Mesenchymal stem cell (in vitro differentiated cells and primary cell): ENCODE measurements around the gene ADAMTSL1.

Source experiments
- DNase-seq: peaks from one replicate; pipeline ENCODE4 v3.0.0-alpha.2; 2013
- H2AFZ ChIP-seq: one replicate; pipeline ENCODE4 v1.6.1; 2013; ENCODE audit warnings: low read depth, mild to moderate bottlenecking, control low read depth, inconsistent platforms, low read length, moderate library complexity
- H2AK5ac ChIP-seq: 2 replicates; pipeline ENCODE4 v1.6.1; 2013; ENCODE audit warnings: low read length, moderate library complexity, mild to moderate bottlenecking, inconsistent platforms; ENCODE audit not compliant: severe bottlenecking
- H2BK120ac ChIP-seq: one replicate; pipeline ENCODE4 v1.6.1; 2013; ENCODE audit warnings: low read depth, mild to moderate bottlenecking, inconsistent platforms, low read length, moderate library complexity
- H2BK12ac ChIP-seq, 2 experiments: one replicate each; pipeline ENCODE4 v1.6.1; 2013; ENCODE audit warnings: inconsistent platforms in 2 of 2, low read length in 2 of 2, mild to moderate bottlenecking in 2 of 2, moderate library complexity in 2 of 2, control low read depth in 1 of 2
- H2BK15ac ChIP-seq: one replicate; pipeline ENCODE4 v1.6.1; 2013; ENCODE audit warnings: mild to moderate bottlenecking, low read depth, inconsistent platforms; ENCODE audit not compliant: poor library complexity, severe bottlenecking
- H2BK5ac ChIP-seq: 2 replicates; pipeline ENCODE4 v1.6.1; 2013; ENCODE audit warnings: low read depth, mild to moderate bottlenecking, low read length, control low read depth, inconsistent platforms; ENCODE audit not compliant: poor library complexity, severe bottlenecking
- H3K14ac ChIP-seq, 2 experiments: one replicate each; pipeline ENCODE4 v1.6.1; 2013; ENCODE audit warnings: inconsistent platforms in 2 of 2, low read length in 2 of 2, control low read depth in 1 of 2, mild to moderate bottlenecking in 1 of 2, moderate library complexity in 1 of 2
- H3K18ac ChIP-seq, 2 experiments: one replicate each; pipeline ENCODE4 v1.6.1; 2013; ENCODE audit warnings: inconsistent platforms in 2 of 2, low read length in 2 of 2, control low read depth in 1 of 2, low read depth in 1 of 2, mild to moderate bottlenecking in 1 of 2
- H3K23ac ChIP-seq, 2 experiments: one replicate each; pipeline ENCODE4 v1.6.1; 2013; ENCODE audit warnings: inconsistent platforms in 2 of 2, low read length in 2 of 2, mild to moderate bottlenecking in 2 of 2, moderate library complexity in 2 of 2, control low read depth in 1 of 2
- H3K27ac ChIP-seq: 2 replicates; pipeline ENCODE4 v1.5.1; 2013; ENCODE audit warnings: mild to moderate bottlenecking, moderate library complexity, low read length, control low read depth, inconsistent platforms; ENCODE audit not compliant: poor library complexity, severe bottlenecking
- H3K27me3 ChIP-seq, 2 experiments: 2 replicates each; pipeline versions ENCODE4 v1.6.1 to v1.7.0; 2013; ENCODE audit warnings: low read length in 2 of 2, mild to moderate bottlenecking in 2 of 2, moderate library complexity in 2 of 2, control low read depth in 1 of 2, inconsistent platforms in 1 of 2; ENCODE audit not compliant: control insufficient read depth in 1 of 2, insufficient read depth in 1 of 2
- H3K36me3 ChIP-seq, 2 experiments: 2 replicates each; pipeline versions ENCODE4 v1.6.1 to v1.7.0; 2013; ENCODE audit warnings: low read length in 2 of 2, control low read depth in 1 of 2, inconsistent platforms in 1 of 2, low read depth in 1 of 2, mild to moderate bottlenecking in 1 of 2; ENCODE audit not compliant: insufficient read depth in 2 of 2, control insufficient read depth in 1 of 2
- H3K4ac ChIP-seq, 2 experiments: one replicate each; pipeline ENCODE4 v1.6.1; 2013; ENCODE audit warnings: inconsistent platforms in 2 of 2, low read length in 2 of 2, mild to moderate bottlenecking in 2 of 2, moderate library complexity in 2 of 2, control low read depth in 1 of 2, low read depth in 1 of 2
- H3K4me1 ChIP-seq: 2 replicates; pipeline ENCODE4 v1.6.1; 2013; ENCODE audit warnings: low read depth, low read length, control low read depth; ENCODE audit not compliant: control insufficient read depth, insufficient read depth
- H3K4me2 ChIP-seq: 2 replicates; pipeline ENCODE4 v1.6.1; 2013; ENCODE audit warnings: low read length, mild to moderate bottlenecking, inconsistent platforms; ENCODE audit not compliant: poor library complexity, severe bottlenecking
- H3K4me3 ChIP-seq, 2 experiments: 2 replicates each; pipeline versions ENCODE4 v1.5.1 to v1.7.0; 2013; ENCODE audit warnings: low read length in 2 of 2, mild to moderate bottlenecking in 2 of 2, control low read depth in 1 of 2, low read depth in 1 of 2; ENCODE audit not compliant: insufficient read depth in 1 of 2
- H3K79me1 ChIP-seq: replicated peaks from 2 replicates; pipeline ENCODE4 v1.6.1; 2013; ENCODE audit warnings: mild to moderate bottlenecking, control low read depth, low read length, inconsistent platforms; ENCODE audit not compliant: poor library complexity, severe bottlenecking
- H3K9ac ChIP-seq: 2 replicates; pipeline ENCODE4 v1.7.0; 2013; ENCODE audit warnings: mild to moderate bottlenecking, low read length, moderate library complexity
- H3K9me3 ChIP-seq: 2 replicates; pipeline ENCODE4 v1.7.0; 2013; ENCODE audit warnings: mild to moderate bottlenecking, low read length; ENCODE audit not compliant: control insufficient read depth
- H4K8ac ChIP-seq: one replicate; pipeline ENCODE4 v1.6.1; 2013; ENCODE audit warnings: inconsistent platforms, mild to moderate bottlenecking, low read length, moderate library complexity
- H4K91ac ChIP-seq: one replicate; pipeline ENCODE4 v1.6.1; 2013; ENCODE audit warnings: mild to moderate bottlenecking, low read length, inconsistent platforms
- WGBS: methylation state at CpG from one replicate; pipeline ENCODE4 v1.1.7; 2013; ENCODE audit warnings: mixed read lengths; 5-methylcytosine and 5-hydroxymethylcytosine counted together

The ADAMTSL1 gene

DNA sequence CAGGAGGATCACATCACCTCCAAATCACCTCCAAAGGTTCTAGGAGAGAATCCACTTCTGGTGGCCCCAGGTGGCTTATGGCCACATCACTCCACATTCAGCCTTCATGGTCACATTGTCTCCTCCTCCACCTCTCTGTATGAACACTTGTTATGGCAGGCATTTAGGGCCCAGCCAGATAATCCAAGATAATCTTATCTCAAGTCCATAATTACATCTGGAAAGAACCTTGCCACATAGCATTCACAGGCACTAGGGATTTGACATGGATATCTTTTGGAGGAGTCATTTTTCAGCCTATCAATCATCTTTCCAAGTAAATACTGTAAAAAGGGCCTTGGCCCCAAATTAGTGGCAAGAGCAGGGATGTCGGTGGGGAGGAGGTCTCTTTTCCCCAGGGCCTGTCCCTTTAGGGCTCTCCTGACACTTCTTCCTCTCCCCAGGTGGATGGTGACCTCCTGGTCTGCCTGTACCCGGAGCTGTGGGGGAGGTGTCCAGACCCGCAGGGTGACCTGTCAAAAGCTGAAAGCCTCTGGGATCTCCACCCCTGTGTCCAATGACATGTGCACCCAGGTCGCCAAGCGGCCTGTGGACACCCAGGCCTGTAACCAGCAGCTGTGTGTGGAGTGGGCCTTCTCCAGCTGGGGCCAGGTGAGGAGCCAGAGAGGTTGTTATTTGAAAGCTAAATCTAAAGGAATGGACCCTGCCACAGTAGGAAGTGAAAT lies 418.2 kb downstream of the ADAMTSL1 start:
- Histone ChIP-seq H2BK12ac (no peak overlapping the region), H4K91ac (no peak overlapping the region), H3K27me3 (no peaks in the 10 kb centered on the region), H3K4ac (no peak overlapping the region), H2BK15ac (no peak overlapping the region), H4K8ac (no peak overlapping the region), H3K4me1 (peaks cover 8% of the 10 kb centered on the region), H3K14ac (no peak overlapping the region), H3K4me2 (no peak overlapping the region), H3K79me1 (no peaks in the 10 kb centered on the region), H3K23ac (no peak overlapping the region), H3K9ac (no peak overlapping the region), H3K18ac (no peak overlapping the region), H2AFZ (no peak overlapping the region), H3K27ac (no peak overlapping the region), H2BK120ac (no peak overlapping the region), H3K36me3 (peaks cover 18 to 99% of the 10 kb centered on the region in 2 experiments), H2AK5ac (no peak overlapping the region), H2BK5ac (no peak overlapping the region), H3K4me3 (no peak overlapping the region), H3K9me3 (peaks cover 44% of the 10 kb centered on the region)
- WGBS = 85% methylated on average over 5 of the region's 5 CpGs
- DNase-seq = no peak

DNA sequence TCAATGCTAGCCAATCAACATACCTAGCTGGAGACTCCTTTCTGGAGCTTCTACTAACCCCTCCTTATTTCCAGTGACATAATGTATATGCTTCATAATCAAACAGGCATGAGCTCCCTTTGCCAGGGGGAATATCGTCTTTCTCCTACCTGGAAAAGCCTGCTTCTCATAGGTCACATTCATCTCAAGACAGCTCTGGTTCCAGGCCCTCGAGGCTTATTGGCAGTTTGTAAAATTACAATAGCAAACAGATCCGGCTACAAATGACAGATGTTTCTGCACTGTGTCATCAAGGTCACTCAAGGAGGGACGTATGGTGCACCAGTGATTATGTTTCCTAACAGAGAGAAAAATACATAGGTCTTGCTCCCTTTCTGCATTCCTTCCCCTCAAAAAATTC lies 419.1 kb downstream of the ADAMTSL1 start:
- H4K91ac ChIP-seq = no peak overlapping the region
- H3K27me3 ChIP-seq = no peaks in the 10 kb centered on the region
- H3K9ac ChIP-seq = no peak overlapping the region
- H2BK5ac ChIP-seq = no peak overlapping the region
- peaks cover 53% of the 10 kb centered on the region for H3K9me3 ChIP-seq
- no peak overlapping the region for H3K4ac ChIP-seq
- WGBS = 69% methylated on average over 4 of the region's 4 CpGs
- H3K79me1 ChIP-seq = no peaks in the 10 kb centered on the region
- no peak overlapping the region for H3K18ac ChIP-seq
- H2BK120ac ChIP-seq = no peak overlapping the region
- H2AFZ ChIP-seq = no peak overlapping the region
- peaks cover 8% of the 10 kb centered on the region for H3K4me1 ChIP-seq
- no peak overlapping the region for H2BK12ac ChIP-seq
- no peak overlapping the region for H2BK15ac ChIP-seq
- no peak overlapping the region for H3K14ac ChIP-seq
- H3K27ac ChIP-seq = no peak overlapping the region
- H3K23ac ChIP-seq = no peak overlapping the region
- peaks cover 21 to 99% of the 10 kb centered on the region in 2 experiments for H3K36me3 ChIP-seq
- H3K4me2 ChIP-seq = no peak overlapping the region
- no peak overlapping the region for H2AK5ac ChIP-seq
- H3K4me3 ChIP-seq = no peak overlapping the region
- DNase-seq = no peak
- no peak overlapping the region for H4K8ac ChIP-seq

DNA sequence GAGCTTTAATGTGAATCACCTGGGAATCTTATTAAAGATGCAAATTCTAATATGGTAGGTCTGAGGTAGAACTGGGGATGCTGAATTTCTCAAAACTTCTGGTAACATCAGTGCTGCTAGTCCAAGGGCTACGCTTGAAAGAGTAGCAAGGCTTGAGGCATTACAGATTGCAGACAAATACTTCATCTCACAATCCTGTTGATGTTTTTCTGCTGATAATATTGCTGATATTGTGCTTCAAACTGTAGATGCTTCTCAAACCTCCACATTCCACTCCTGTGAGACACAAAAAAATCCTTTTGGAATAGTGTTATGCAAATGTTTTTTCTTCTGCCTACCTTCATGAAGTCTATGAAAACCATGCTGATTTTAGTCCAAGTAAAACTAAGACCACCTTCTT lies 419.5 kb downstream of the ADAMTSL1 start:
- Histone ChIP-seq H3K27ac (no peak overlapping the region), H2BK120ac (no peak overlapping the region), H2AK5ac (no peak overlapping the region), H2BK15ac (no peak overlapping the region), H3K36me3 (peaks cover 21 to 99% of the 10 kb centered on the region in 2 experiments), H3K14ac (no peak overlapping the region), H2BK5ac (no peak overlapping the region), H3K4ac (no peak overlapping the region), H3K79me1 (no peaks in the 10 kb centered on the region), H4K8ac (no peak overlapping the region), H3K9ac (no peak overlapping the region), H3K4me1 (peaks cover 8% of the 10 kb centered on the region), H3K18ac (no peak overlapping the region), H3K23ac (no peak overlapping the region), H3K9me3 (peaks cover 58% of the 10 kb centered on the region), H2BK12ac (no peak overlapping the region), H4K91ac (no peak overlapping the region), H2AFZ (no peak overlapping the region), H3K4me3 (no peak overlapping the region), H3K27me3 (no peaks in the 10 kb centered on the region), H3K4me2 (no peak overlapping the region)
- no peak for DNase-seq
- WGBS = no CpG with 5 or more reads among the region's 1 CpG

DNA sequence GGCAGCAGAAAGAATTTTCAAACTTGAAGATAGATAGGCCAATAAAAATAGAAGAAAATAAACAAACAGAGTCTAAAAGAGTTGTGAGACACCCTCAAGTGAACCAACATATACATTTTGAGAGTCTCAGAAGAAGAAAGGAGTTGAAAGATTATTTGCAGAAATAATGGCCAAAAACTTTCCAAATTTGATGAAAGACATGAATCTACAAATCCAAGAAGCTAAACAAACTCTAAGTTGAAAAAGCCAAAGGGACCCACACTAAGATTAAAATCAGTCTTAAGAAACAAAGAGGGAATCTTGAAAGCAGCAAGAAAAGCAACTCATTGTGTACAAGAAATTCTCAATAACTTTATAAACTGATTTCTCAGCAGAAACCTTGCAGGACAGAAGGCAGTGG lies 422.1 kb downstream of the ADAMTSL1 start:
- Histone ChIP-seq H3K9me3 (peaks cover 64% of the 10 kb centered on the region), H4K8ac (no peak overlapping the region), H3K9ac (no peak overlapping the region), H3K4me2 (no peak overlapping the region), H3K27me3 (no peaks in the 10 kb centered on the region), H2BK12ac (no peak overlapping the region), H2AK5ac (no peak overlapping the region), H3K14ac (no peak overlapping the region), H3K36me3 (peaks cover 17 to 92% of the 10 kb centered on the region in 2 experiments), H3K4me3 (peak overlapping the region in 1 of 2 experiments; percentile 42), H3K4ac (no peak overlapping the region), H3K18ac (no peak overlapping the region), H3K79me1 (no peaks in the 10 kb centered on the region), H2BK15ac (no peak overlapping the region), H2BK5ac (no peak overlapping the region), H3K4me1 (peaks cover under 1% of the 10 kb centered on the region), H2BK120ac (no peak overlapping the region), H4K91ac (no peak overlapping the region), H2AFZ (no peak overlapping the region), H3K23ac (no peak overlapping the region), H3K27ac (no peak overlapping the region)
- DNase-seq = no peak
